HG02870 (cell line): ENCODE results near the gene KIF7.

Experiments
- ATAC-seq: cut with Tn5 transposase; IDR thresholded peaks from one replicate; pipeline ENCODE4 v1.9.1; 2021; ENCODE audit warnings: mild to moderate bottlenecking, moderate library complexity; ENCODE audit not compliant: unreplicated experiment

The KIF7 gene

GRCh38 chr15:89649716-89650115 is 5.6 kb downstream of the KIF7 start:
- no peak for ATAC-seq

- ATAC-seq, result no peak
Observed at GRCh38 chr15:89649013-89649625, 6.1 kb downstream of the KIF7 start.

DNA sequence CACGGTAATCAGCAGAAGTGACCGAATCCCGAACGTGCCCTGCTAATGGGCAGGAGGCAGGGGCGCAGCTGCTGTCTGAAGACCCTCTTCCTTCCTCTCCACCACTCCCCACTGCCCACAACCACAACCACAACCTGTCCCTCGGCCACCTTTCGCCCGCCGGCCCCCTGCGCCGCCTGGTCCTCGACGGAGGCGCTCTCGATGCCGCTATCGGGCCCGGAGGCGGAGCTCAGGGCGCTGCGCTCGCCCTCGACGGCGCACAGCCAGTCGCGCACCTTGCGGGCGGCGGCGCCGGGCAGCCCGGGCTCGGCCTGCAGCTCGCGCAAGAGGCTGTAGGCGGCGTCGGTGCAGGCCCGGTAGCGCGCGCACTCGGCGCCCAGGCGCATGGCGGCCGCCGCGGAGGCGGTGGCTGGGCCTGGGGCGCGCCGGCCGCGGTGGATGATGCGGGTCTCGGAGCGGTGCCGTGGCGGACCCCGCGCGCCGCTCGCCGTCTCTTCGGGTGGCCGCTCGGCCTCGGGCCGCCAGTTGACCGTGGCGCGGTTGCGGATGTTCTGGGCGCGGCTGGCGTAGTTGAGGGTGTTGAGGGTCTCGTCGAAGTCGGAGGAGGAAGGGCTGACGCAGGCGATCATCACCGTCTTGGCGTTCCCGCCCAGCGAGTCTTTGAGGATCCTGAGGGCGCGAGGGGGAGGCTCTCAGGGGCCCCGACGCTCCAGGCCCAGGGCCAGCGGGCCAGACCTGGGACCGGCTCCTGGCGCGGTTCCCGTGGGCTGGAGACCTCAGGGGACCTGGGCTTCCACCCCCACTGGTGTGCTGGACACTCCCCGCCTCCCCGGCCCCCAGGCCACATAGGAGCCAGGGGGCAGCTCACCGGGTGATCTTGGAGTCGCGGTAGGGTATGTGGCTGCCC is 6.9 kb downstream of the KIF7 start:
- no peak for ATAC-seq

GRCh38 chr15:89647191-89647851 is 7.9 kb downstream of the KIF7 start:
- no peak for ATAC-seq

- no peak for ATAC-seq
Observed at GRCh38 chr15:89646416-89647141, 8.7 kb downstream of the KIF7 start.

GRCh38 chr15:89645680-89646079 is 9.6 kb downstream of the KIF7 start:
- no peak for ATAC-seq

DNA sequence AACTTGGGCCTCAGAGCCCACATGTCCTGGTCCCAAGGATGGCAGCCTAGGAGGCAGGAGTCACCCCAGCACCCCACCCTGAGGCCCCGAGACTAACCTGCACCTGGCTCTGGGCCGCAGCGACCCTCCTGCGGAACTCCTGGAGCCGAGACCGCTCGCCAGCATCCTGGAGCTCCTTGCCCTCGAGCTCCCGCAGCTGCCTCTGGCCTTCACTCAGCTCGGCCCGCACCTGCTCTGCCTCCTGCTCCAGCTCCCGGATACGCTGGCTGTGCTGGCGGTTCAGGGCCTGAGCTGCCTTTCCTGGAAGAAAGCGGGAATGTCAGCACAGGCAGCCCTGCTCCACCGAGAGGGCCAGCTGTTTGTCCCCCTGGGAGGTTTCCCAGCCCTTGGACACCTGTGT is 13.2 kb downstream of the KIF7 start:
- ATAC-seq, result no peak

DNA sequence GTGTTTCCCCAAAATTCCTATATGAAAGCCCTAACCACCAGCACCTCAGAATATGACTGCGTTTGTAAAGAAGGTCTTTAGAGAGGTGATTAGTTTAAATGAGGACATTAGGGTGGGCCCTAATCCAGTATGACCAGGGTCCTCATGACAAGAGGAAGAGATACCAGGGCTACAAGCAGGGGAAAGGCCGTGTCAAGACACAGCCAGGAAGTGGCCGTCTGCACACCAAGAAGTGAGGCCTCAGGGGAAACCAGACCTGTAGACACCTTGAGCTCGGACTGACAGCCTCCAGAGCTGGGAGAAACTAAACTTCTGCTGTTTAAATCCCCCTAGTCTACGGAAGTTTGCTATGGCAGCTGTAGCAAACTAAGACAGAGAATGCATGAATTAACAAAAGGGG is 14.2 kb downstream of the KIF7 start:
- ATAC-seq, result no peak

DNA sequence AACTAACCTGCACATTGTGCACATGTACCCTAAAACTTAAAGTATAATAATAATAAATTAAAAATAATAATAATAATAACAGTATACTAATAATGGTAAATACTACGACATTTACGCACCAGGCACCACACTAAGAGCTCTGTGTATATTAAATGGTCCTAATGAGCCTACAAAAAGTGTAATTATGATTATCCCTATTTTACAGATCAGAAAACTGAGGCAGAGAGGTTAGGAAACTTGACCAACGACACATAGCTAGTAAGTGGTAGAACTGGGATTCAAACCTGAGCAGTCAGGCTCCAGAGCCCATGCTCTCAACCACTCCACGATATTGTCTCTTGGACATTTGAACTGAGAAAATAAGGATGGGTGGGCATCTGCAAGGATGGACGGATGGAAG is 15.0 kb downstream of the KIF7 start:
- ATAC-seq, result no peak

DNA sequence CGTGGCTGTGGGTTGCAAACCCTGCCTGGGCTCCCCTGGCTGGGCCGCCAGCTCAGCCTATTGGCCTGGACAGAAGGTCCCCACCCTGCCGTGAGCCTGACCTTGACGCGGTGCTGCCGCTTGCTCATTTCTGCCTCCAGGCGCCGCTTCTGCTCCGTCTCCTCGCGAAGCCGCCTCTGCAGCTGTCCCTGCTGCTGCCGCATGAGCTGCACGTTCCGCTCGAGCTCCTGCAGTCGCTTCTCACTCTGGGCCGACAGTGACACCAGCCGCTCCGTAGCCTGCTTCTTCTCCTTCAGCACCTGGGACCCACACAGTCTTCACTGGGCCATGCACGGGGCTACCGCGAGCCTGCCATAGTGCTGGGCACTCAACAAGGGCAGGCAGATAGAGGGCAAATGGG is 21.7 kb downstream of the KIF7 start:
- no peak for ATAC-seq

- ATAC-seq, result no peak
Observed at GRCh38 chr15:89632563-89633430, 22.5 kb downstream of the KIF7 start.

GRCh38 chr15:89631902-89632264 is 23.4 kb downstream of the KIF7 start:
- no peak for ATAC-seq

DNA sequence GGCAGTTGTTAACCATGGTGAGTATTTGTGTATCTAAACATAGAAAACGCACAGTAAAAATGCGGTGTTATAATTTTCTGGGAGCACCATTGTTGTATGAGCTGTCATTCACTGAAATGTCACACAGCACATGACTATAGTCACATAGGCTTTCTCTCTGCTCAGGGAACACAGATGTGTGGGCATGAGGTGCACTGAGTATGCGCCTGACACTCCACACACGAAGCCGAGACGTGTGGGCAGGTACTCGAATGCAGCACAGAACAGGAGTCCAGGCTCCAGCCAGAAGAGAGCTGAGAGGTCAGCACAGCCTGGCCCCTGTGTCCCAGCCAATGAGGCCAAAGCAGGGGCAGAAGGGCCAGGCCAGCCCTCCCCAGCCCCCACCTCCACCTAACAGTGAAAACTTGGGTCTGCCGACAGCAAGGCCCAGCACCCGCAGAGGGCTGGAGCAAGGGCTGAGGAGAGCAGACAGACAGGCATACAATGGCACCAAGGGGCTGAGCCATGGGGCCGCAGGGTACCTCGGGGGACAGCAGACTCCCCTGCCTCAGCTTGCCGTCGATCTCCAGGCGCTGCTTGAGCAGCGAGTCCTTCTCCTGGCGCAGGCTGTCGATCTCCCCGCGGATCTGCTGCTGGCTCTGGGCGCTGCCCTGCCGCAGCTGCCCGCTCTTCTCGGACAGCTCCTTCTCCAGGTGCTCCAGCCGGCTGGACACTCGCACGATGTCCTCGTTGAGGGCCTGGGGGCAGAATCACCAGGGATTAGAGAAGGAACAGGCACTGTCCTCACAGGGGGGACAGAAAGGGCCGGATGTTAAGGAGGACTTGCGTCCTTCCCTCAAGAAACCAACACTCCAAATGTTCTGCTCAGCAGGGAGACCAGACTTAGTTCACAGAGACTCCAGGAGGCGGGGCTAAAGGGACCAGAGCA is 24.0 kb downstream of the KIF7 start:
- no peak for ATAC-seq

DNA sequence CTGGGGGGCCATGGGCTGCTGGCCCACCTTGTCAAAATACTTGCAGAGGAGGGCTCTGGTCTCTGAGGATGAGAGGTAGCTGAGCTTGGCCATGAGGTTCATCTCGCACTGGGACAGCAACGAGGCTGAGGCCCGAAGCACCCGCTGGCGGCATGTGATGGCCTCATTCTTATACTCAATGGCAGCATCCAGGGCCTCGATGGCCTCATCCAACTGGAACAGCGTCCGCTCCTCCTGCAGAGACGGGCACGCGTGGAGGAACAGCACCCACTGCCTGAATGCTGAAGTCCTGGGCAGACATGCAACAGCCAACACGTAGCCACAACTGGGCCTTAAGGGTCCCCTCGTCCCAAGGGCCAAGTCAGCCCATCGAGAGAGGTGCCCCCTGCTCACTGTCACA is 25.0 kb downstream of the KIF7 start:
- no peak for ATAC-seq

DNA sequence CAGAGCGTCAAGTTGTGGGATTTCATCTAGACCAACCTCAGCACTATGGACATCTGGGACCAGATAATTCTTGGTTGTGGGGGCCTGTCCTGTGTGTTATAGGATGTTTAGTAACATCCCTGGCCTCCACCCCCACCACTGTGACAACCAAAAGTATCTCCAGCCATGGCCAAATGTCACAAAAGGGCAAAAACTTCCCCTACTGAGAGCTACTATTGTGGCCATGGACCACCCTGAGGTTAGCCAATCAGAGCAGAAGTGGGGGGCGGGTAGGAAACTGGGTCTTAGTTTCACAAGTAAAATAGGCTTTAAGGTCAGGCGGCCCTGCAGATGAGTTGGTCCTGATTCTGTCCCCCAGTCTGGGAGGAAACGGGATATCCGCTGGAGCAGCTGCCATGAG is 25.4 kb downstream of the KIF7 start:
- ATAC-seq, result no peak

- ATAC-seq, result no peak
Observed at GRCh38 chr15:89628806-89629715, 26.2 kb downstream of the KIF7 start.

GRCh38 chr15:89628301-89628700 is 27.0 kb downstream of the KIF7 start:
- no peak for ATAC-seq

- no peak for ATAC-seq
Observed at GRCh38 chr15:89627256-89627970, 27.9 kb downstream of the KIF7 start.
